LHCN-M2 (cell line): ENCODE data around the gene OR4L1. TPM values are rescaled to one million over a fixed set of nuclear protein-coding genes. Genes with fewer than 3 reads are reported as not detected.
"Not testable (repeated sequence)": the region's sequence is repeated elsewhere in the genome, so short reads cannot be mapped to it uniquely, and the experiment has no call there.

Experiments used
- DNase-seq: peaks from one replicate; pipeline ENCODE4 v3.0.0-alpha.2; 2012; ENCODE audit warnings: low read depth
- polyA plus RNA-seq: library from polyadenylated mRNA; unstranded; fragments of >200 nt; gene quantifications from one replicate; pipeline ENCODE4 v1.2.1, GENCODE V29; 2012; ENCODE audit warnings: missing spikeins
- total RNA-seq: library from RNA; depleted of rRNA; stranded (reverse); fragments of >200 nt; gene quantifications from 2 replicates; pipeline ENCODE4 v1.2.3, GENCODE V29; 2014; rRNA removed

The OR4L1 gene, protein sequence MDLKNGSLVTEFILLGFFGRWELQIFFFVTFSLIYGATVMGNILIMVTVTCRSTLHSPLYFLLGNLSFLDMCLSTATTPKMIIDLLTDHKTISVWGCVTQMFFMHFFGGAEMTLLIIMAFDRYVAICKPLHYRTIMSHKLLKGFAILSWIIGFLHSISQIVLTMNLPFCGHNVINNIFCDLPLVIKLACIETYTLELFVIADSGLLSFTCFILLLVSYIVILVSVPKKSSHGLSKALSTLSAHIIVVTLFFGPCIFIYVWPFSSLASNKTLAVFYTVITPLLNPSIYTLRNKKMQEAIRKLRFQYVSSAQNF
- not detected in 2 replicates for total RNA-seq
- polyA plus RNA-seq = not detected

DNA sequence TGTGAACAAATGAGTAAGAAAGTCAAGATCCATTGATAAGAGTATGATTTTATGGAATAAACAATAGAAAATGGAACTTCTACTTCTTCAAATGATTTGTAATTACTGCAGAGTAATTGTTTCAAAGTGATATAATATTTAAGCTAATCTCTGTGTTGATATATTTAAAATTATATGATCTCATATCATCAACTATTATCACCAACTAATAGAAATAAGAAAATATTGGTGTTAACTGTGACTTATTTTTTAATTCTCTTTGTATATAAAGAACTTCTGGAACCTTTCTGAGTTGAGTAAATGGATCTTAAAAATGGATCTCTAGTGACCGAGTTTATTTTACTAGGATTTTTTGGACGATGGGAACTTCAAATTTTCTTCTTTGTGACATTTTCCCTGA lies at the start of gene OR4L1:
TSS of gene OR4L1 (plus strand) at position 301 of the 400 bp plus-strand sequence. CDS start at position 301, 0 bp downstream.
- DNase-seq = no peak

DNA sequence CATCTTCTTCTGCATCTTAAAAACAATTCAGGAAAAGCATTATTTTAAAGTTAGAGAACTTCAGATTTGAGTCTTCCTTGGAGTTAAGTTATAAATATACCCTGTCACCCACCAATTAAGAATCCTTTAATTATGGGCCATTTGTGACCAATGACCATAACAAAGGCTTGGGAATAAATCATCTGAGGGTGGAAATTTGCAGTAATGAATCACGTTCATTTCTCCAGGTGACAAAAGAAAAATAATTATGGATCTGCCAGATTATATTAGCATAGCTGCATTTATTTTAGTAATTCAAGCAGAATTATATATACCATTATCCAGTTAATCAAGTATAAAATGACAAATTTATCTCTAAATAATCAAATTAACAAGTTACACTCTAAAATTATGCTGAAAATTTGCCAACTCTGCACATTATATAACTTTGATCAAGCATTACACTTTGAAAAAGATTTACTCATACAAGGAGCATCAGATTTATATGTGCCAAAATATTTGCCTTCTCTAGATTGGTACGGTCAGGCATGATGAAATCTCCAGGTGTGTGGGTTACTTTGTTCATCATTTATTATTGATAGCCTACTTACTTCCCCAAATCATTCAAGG lies 40.5 kb upstream of the OR4L1 start, which contains the start of gene OR4K14:
TSS of gene OR4K14 (minus strand) at position 51 of the 609 bp plus-strand sequence. CDS start 4,114 bp downstream, outside the sequence.
- DNase-seq = no peak

DNA sequence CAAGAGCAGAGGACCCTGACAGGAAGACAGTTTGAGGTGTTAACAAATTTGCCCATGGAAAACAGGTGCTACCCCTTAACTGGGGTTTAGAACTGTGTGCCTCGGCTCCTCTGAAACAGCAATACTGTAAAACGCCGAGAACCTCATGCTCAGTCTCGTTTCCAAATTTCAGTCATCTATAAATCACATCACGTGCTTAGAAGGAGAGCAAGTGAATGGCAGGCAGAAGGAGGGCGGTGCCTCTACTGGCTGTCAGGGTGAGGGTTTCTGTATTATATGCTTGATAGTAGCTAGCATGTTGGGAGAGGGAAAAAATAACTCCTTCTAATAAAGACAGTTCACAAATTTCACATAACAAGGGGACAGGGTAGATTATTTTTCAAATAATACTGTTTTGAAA lies 28.8 kb upstream of the OR4L1 start:
- no peak for DNase-seq

DNA sequence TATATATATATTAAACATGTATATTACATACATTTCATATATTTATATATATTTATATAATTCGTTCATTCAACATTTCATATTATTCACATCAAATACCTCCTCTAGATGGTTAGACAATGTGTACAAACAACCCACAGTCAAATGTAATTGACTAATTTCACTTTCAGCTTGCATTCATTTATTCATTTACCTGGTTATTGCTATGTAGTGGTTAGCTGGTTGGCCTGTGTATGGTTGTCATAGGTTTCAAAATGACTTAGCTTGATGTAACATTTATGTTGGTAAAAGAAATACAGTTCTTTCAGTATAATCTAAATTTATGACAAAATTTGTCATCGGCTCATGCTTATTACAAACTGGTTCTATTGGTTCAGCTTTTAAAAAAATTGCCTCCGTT lies 24.4 kb upstream of the OR4L1 start:
- DNase-seq = no peak

DNA sequence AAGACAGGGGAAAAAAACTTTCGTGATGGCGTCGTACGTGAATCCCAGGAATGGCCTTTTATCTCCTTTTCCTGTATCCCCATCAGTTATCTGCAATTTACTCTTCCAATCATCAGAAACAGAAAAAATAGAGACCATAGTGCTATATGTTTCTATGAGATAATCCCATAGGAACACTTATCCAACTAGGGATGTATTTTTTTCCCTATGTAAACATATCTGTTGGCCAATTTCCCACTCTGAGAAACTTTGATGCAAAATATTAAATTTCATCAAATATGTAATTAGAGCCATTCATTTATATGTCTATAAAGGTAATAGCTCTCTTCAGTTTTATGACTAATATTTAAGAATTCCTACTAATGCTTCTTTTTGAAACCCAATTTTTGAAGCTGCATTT lies 23.9 kb upstream of the OR4L1 start, which contains the start of gene OR4K13:
TSS of gene OR4K13 (minus strand) at position 101 of the 400 bp plus-strand sequence. CDS start 1,280 bp downstream, outside the sequence.
- DNase-seq = no peak

DNA sequence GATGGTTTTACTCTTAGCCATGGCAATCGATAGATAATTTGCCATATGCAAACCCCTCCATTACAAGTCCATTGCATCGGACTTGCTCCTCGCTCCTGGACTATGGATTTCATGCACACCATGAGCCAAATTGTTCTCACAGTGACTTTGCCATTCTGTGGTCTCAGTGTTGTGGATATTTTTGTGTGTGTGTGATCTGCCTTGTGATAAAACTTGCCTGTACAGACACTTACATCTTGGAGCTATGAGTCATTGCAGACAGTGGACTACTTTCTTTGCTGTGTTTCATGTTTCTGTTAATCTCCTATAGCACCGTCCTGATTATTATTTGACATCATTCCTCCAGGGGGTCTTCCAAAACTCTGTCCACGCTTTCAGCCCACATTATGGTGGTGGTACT lies 15.6 kb upstream of the OR4L1 start:
- DNase-seq = no peak

DNA sequence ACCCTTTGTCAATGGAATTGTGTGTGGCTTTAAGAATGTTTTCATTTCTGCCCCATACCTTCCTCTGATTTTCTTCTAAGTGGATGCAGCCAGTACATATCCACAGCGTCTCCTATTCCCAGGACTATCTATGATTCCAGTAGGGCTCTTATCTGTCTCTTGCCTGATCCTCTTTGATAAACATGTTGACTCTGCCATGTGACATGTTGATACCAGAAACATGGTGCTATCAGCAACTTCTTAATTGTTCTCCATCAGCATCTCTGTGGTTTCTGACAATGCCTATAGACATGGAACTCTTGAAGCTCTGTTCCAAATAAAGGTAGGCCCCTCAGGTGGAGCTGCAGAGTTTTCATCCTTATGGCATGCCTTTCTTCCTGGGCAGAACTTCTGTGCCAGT lies 11.6 kb upstream of the OR4L1 start:
- DNase-seq = no peak

DNA sequence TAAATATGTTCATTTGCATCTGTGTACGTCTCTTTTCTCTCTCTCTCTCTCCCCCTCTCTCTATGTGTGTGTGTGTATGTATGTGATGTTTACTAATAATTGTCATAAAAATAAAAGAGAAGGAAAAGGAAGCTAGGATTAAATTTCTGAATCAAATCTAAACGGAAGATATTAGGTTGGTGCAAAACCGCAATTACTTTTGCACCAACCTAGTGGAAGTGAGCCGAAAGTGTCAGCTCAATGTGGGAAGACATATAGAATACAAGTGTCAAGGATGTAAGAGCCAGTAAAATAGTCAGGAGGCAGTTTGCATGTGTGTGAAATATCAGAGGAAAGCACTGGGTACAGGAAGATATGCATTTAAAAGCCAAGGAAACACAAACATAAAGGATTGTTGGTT lies 32.2 kb downstream of the OR4L1 start:
- no peak for DNase-seq

DNA sequence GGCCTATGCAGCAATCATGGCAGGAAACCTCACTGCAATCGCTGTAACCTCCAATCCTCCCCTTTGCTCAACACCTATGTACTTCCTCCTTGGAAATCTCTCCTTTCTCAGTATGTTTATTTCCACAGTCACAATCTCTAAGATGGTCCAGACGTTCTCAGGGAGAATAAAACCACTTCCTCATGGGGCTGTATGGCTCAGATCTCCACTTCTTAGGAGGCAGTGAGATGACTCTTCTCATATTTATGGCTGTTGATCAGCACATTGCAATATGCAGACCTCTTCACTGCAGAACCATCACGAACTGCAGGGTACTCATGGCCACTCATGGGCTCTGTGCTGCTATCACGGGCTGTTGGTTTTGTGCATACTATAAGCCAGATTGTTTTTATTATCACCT lies 33.6 kb downstream of the OR4L1 start:
- no peak for DNase-seq

DNA sequence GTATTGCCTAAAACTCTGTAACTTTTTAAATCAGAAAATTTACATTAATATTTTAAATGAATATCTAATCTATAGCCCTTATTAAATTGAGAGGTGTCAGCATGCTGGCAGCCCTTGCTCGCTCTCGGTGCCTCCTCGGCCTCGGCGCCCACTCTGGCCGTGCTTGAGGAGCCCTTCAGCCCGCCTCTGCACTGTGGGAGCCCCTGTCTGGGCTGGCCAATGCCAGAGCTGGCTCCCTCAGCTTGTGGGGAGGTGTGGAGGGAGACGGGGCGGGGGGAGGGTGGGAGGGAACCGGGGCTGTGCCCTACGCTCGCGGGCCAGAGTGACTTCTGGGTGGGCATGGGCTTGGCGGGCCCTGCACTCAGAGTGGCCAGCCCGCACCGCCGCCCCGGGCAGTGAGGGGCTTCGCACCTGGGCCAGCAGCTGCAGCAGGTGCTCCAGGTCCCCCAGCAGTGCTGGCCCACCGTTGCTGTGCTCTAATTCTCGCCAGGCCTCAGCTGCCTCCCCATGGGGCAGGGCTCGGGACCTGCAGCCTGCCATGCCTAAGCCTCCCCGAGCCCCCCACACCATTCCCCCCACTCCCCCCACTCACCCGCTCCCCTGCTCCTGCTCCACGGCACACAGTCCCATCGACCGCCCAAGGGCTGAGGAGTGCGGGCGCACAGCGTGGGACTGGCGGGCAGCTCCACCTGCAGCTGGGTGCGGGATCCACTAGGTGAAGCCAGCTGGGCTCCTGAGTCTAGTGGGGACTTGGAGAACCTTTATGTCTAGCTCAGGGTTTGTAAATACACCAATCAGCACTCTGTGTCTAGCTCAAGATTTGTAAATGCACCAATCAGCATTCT lies 39.3 kb downstream of the OR4L1 start:
- not testable (repeated sequence) for DNase-seq

DNA sequence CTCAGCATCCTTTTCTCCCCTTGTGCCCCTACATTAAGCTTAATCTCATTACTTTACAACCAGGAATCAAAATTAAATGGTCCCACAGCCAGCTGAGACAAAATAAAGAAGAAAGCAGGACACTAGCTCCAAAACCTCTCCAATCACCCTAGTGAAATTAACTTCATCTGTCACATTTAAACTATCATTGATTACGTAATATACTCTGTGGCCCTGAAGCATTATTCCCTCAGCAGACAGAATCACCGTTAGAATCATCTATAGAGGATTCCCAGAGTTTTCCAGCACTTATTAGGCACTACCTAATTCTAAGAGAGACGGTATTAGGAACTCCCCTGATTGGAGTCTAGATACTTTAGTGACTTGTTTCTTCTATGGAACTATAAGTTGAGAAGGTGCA lies 50.6 kb downstream of the OR4L1 start, which contains the start of gene OR4K17:
TSS of gene OR4K17 (plus strand) at position 302 of the 400 bp plus-strand sequence. CDS start 6,761 bp downstream, outside the sequence.
- DNase-seq = no peak

Other genes with a start within 250 kb of the OR4L1 start
- gene OR4K2, start 184.9 kb upstream of the OR4L1 start, total RNA-seq = not detected in 2 replicates
- not detected in 2 replicates for gene OR4K5, start 139.4 kb upstream of the OR4L1 start, total RNA-seq
- gene OR4K1, start 129.1 kb upstream of the OR4L1 start, total RNA-seq = not detected in 2 replicates
- gene OR4K15, start 84.5 kb upstream of the OR4L1 start, total RNA-seq = not detected in 2 replicates
- gene OR4Q2, start 57.9 kb upstream of the OR4L1 start, total RNA-seq = not detected in 2 replicates
- not detected in 2 replicates for gene OR4K14, start 40.7 kb upstream of the OR4L1 start, total RNA-seq
- gene OR4K13, start 24.0 kb upstream of the OR4L1 start, total RNA-seq = not detected in 2 replicates
- gene OR4K17, start 50.7 kb downstream of the OR4L1 start, total RNA-seq = not detected in 2 replicates
- not detected in 2 replicates for gene OR4N5, start 78.8 kb downstream of the OR4L1 start, total RNA-seq
- gene OR11G2, start 130.9 kb downstream of the OR4L1 start, total RNA-seq = not detected in 2 replicates
- not detected in 2 replicates for gene OR11H6, start 163.7 kb downstream of the OR4L1 start, total RNA-seq
- not detected in 2 replicates for gene OR11H7, start 168.9 kb downstream of the OR4L1 start, total RNA-seq
- gene OR11H4, start 179.2 kb downstream of the OR4L1 start, total RNA-seq = not detected in 2 replicates
- 10.3 and 16.8 TPM in 2 replicates for gene TTC5, start 245.9 kb downstream of the OR4L1 start, total RNA-seq